Breast epithelium (tissue), 3 donors: ENCODE data around the gene ART1.

ENCODE experiments used
- POLR2A ChIP-seq: fragments of 450-650 bp; IDR thresholded peaks from one replicate; pipeline ENCODE4 v1.6.1; 2016; ENCODE audit warnings: antibody characterized with exemption, mild to moderate bottlenecking, moderate library complexity
- POLR2AphosphoS5 ChIP-seq, 3 donors: sonication (generic); formaldehyde crosslinking; IDR thresholded peaks; one replicate each; pipeline ENCODE4 v1.6.1; 2017; ENCODE audit warnings: antibody characterized with exemption in 3 of 3
- TF ChIP-seq, protein P1 (sequence below), 3 donors: fragments of 450-650 bp; IDR thresholded peaks; one replicate each; pipeline ENCODE4 v1.5.1; 2016 to 2017; ENCODE audit warnings: antibody characterized with exemption in 3 of 3, mild to moderate bottlenecking in 3 of 3, moderate library complexity in 3 of 3

DNA sequence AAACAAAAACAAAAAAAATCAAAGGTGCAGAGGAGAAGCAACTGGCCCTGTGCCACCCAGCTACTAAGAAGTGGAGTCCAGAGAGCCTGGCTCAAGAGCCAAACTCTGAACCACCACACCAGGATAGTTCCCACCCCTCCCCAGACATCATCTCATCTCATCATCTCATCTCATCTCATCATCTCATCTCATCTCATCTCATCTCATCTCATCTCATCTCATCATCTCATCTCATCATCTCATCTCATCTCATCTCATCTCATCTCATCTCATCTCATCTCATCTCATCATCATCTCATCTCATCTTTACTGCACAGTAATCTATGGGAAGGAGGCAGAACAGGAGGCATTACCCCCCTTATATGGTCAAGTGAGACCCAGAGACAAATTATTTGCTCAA lies 17.9 kb downstream of the ART1 start:
- TF ChIP-seq, protein P1, sequence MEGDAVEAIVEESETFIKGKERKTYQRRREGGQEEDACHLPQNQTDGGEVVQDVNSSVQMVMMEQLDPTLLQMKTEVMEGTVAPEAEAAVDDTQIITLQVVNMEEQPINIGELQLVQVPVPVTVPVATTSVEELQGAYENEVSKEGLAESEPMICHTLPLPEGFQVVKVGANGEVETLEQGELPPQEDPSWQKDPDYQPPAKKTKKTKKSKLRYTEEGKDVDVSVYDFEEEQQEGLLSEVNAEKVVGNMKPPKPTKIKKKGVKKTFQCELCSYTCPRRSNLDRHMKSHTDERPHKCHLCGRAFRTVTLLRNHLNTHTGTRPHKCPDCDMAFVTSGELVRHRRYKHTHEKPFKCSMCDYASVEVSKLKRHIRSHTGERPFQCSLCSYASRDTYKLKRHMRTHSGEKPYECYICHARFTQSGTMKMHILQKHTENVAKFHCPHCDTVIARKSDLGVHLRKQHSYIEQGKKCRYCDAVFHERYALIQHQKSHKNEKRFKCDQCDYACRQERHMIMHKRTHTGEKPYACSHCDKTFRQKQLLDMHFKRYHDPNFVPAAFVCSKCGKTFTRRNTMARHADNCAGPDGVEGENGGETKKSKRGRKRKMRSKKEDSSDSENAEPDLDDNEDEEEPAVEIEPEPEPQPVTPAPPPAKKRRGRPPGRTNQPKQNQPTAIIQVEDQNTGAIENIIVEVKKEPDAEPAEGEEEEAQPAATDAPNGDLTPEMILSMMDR (IDR thresholded peaks at IDR 0.05), result no peak
- TF ChIP-seq POLR2AphosphoS5 (IDR thresholded peaks at IDR 0.05) (no peak), POLR2A (no peak)
